HG02798 (cell line): ENCODE data around the gene TGFA.

Source experiments
- ATAC-seq: cut with Tn5 transposase; IDR thresholded peaks from one replicate; pipeline ENCODE4 v1.9.1; 2021; ENCODE audit warnings: mild to moderate bottlenecking; ENCODE audit not compliant: unreplicated experiment, poor library complexity

The TGFA gene

DNA sequence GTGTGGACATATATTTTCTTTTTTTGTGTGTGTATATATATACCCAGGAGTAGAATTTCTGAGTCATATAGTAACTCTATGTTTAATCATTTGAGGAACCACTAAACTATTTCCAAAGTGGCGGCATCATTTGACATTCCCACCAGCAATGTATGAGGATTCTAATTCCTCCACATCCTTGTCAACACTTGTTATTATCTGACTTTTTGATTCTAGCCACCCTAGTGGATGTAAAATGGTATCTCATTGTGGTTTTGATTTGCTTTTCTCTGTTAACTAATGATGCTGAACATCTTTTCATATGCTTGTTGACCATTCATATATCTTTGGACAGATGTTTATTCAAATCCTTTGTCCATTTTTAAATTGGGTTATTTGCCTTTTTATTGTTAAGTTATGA lies 120.3 kb downstream of the TGFA start:
- no peak for ATAC-seq

DNA sequence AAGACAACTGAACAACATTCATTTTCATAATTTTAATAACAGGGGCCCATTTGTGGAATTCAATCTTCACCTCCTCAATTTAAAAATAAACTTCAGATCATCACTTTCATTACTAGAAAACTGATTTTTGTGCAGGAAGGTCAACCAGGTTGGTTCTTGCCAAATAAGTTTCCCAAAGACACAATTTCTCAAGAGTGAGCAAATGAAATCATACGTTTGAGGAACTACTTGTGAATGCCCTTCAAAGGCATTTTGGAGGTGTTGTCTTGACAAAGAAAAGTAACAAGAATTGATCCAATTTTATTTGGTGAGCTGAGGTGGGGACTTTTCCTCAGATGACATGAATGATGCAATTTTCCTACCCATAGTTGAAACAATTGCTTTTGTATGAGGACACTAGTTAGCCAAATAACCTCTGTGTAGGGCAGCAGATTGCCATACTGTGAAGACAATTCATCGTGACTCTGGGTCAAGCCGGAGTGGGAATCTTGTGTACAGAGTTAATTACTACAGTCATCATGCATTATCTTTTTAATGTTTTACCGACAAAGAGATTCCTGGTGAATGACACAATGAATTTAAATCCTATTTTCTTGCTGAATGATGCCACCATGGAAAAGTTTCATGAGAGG lies 121.8 kb downstream of the TGFA start:
- no peak for ATAC-seq

GRCh38 chr2:70426341-70426740 lies 127.3 kb downstream of the TGFA start:
- ATAC-seq: no peak

GRCh38 chr2:70425682-70426301 lies 127.8 kb downstream of the TGFA start:
- ATAC-seq: no peak

DNA sequence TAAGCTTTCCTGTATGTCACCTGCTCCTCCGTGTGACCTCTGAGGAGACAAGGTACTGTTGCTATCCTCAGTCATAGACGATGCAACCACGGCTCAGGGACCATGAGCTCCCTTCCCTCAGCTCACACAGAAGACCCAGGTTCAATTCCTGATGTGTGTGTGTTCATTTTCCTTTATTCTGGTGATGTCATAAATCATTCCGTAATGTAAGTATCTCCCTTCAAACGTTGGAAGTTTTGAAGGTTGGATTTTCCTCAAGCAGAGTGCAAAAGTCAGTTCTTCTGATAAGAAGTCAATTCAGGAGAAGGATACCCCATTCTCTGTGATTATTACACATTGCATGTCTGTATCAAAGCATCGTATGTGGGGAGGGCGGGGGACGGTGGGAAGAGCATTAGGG lies 132.9 kb downstream of the TGFA start:
- no peak for ATAC-seq

DNA sequence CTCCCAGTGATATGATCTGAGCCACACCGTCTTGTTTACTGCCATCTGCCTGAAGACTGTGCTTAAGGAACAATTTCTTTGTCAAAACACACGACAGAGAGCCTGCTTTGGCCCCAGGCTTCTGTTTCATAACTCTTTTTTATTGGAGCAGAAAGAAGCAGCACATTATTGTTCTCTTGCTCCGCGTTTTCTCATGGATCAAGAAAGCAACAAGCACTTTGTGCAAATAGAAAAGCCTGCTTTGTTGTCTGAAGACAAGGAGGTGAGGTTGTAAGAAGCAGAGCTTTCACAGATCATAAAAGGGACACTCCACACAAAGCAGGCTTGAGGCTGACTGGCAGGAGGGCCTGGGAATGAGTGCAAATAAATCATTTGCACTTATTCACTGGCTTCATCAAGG lies 133.5 kb downstream of the TGFA start:
- no peak for ATAC-seq

GRCh38 chr2:70418514-70418913 lies 135.1 kb downstream of the TGFA start:
- no peak for ATAC-seq

- ATAC-seq: no peak
Measured at GRCh38 chr2:70417011-70417410, 136.6 kb downstream of the TGFA start.

DNA sequence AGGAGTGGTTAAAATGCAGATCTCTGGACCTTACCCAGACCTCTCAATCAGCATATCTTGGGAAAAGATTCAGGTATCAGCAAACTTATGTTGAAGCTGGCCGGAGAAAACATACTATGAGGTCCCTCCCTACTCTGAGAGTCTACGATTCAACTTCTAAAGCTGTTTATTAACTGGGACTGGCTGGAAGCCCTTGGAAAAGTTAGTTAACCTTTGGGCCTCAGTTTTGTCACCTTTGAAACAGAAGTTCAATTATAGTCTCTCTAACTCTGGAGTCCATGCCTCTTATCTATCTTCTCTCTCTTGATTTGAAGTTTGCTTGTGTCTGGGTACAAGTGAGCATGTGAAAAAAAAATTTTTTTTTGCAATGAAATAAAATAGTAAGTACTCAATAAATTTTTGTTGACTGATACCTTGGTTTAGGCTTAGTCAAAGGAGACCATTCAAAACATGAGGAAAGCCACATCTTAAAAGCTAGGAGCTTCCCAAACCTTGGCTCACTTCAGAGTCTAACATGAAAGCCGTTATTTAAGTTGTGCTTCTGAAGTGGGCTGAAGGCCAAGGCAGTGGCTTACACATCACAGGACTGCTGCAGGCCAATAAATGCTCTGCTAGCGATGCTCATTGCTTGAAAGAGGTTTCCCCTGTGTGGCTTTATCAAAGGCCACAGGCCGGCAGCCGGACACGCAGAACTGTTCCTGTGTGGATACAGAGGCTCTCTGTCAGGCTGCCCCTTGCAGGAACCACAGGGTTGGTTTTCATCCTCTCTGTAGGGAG lies 141.1 kb downstream of the TGFA start:
- no peak for ATAC-seq

GRCh38 chr2:70411483-70412125 lies 142.0 kb downstream of the TGFA start:
- no peak for ATAC-seq

- ATAC-seq: no peak
Measured at GRCh38 chr2:70403267-70404053, 150.2 kb downstream of the TGFA start.

GRCh38 chr2:70400539-70400938 lies 153.1 kb downstream of the TGFA start:
- no peak for ATAC-seq

DNA sequence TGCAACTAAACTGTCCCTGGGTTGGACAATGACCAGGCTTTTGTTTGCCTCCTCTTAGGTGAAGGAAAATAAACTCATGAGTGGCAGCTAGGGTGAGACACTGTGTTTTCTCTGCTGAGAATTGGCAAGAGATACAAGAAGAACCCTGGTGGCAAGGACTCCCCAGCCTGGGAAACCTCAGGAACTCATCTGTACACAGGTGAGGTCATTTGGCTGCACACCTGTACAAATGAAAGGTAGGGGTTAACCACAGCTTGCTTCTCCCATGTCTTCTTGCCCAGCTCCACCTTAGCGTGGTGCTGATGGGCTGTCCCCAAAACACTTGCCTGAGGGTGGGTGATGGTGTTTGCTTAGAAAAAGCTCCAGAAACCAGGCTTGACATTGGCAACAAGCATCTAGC lies 154.6 kb downstream of the TGFA start:
- no peak for ATAC-seq
